Karpas-422 (cell line): ENCODE results near the gene VPS50. TPM values are rescaled to one million over a fixed set of nuclear protein-coding genes. Genes with fewer than 3 reads are reported as not detected.
"Not testable (repeated sequence)": the region's sequence is repeated elsewhere in the genome, so short reads cannot be mapped to it uniquely, and the experiment has no call there.

ENCODE experiments used
- DNase-seq: peaks from one replicate; pipeline ENCODE4 v3.0.0-alpha.2; 2015
- H2AFZ ChIP-seq: fragments of 200-600 bp; sonication (generic); 2 replicates; pipeline ENCODE4 v1.6.1; 2014; ENCODE audit warnings: antibody characterized with exemption, low read length, mixed read lengths
- H3K27ac ChIP-seq: fragments of 200-600 bp; sonication (generic); 2 replicates; pipeline ENCODE4 v1.5.1; 2014; ENCODE audit warnings: mild to moderate bottlenecking, low read length, moderate library complexity
- H3K27me3 ChIP-seq: fragments of 200-600 bp; sonication (generic); 2 replicates; pipeline ENCODE4 v1.6.1; 2014; ENCODE audit warnings: low read length, mixed read lengths
- H3K36me3 ChIP-seq: fragments of 200-600 bp; sonication (generic); 2 replicates; pipeline ENCODE4 v1.6.1; 2014; ENCODE audit warnings: low read length, mixed read lengths; ENCODE audit not compliant: insufficient read depth
- H3K4me1 ChIP-seq: fragments of 200-600 bp; sonication (generic); 2 replicates; pipeline ENCODE4 v1.6.1; 2014; ENCODE audit warnings: mild to moderate bottlenecking, low read length, mixed read lengths
- H3K4me2 ChIP-seq: fragments of 200-600 bp; sonication (generic); 2 replicates; pipeline ENCODE4 v1.6.1; 2014; ENCODE audit warnings: low read length, low read depth, mild to moderate bottlenecking; ENCODE audit not compliant: poor library complexity, severe bottlenecking
- H3K4me3 ChIP-seq: fragments of 200-600 bp; sonication (generic); 2 replicates; pipeline ENCODE4 v1.5.1; 2014; ENCODE audit warnings: mild to moderate bottlenecking, antibody characterized with exemption, low read length, mixed read lengths
- H3K79me2 ChIP-seq: fragments of 200-600 bp; sonication (generic); 2 replicates; pipeline ENCODE4 v1.6.1; 2014; ENCODE audit warnings: mild to moderate bottlenecking, low read length, mixed read lengths
- H3K9ac ChIP-seq: fragments of 200-600 bp; sonication (generic); 2 replicates; pipeline ENCODE4 v1.6.0; 2014; ENCODE audit warnings: low read length
- H3K9me2 ChIP-seq: fragments of 200-600 bp; sonication (generic), shearing (Covaris generic); replicated peaks from 2 replicates; pipeline ENCODE4 v1.6.0; 2014; ENCODE audit warnings: mild to moderate bottlenecking, low read length, moderate library complexity; ENCODE audit not compliant: insufficient read depth
- H3K9me3 ChIP-seq: fragments of 300-700, 200-600 bp; sonication (generic); 2 replicates; pipeline ENCODE4 v1.6.1; 2014; ENCODE audit warnings: low read length, mixed read lengths
- H4K20me1 ChIP-seq: fragments of 200-600 bp; sonication (generic); 2 replicates; pipeline ENCODE4 v1.6.1; 2014; ENCODE audit warnings: mild to moderate bottlenecking, antibody characterized with exemption, low read length, low read depth; ENCODE audit not compliant: insufficient read depth
- total RNA-seq: library from RNA; depleted of rRNA; stranded (reverse); fragments of >200 nt; shearing (Covaris generic); gene quantifications from 2 replicates; pipeline ENCODE4 v1.2.3, GENCODE V29; 2014; ENCODE audit warnings: low replicate concordance

The VPS50 gene
- total RNA-seq, 1 experiment from 2014 or later, result 21.1 TPM

DNA sequence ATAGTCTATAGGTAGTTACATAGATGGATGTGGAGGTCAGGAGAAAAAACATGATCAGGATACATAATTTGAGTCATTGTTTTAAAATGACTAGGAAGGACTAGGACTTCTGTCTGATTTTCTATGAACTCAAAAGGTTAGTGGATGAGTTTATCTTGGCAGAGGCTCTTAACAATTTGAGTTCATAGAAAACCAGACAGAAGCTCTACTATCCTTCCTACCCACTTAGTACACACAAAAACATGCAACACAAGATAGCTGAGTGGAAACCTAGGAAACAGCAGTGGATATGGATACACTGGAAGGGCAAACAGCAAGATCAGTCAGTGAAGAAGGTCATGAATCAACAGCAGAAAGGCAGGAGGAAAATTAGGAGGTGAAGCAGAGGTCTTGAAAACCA, 84.6 kb downstream of the VPS50 start:
- Histone ChIP-seq H3K4me3 (no peak overlapping the region), H3K27me3 (no peaks in the 10 kb centered on the region), H3K9me2 (peaks cover 3% of the 10 kb centered on the region; the same call in 1 of the 2 replicates), H3K9me3 (no peaks in the 10 kb centered on the region), H3K9ac (no peak overlapping the region), H2AFZ (no peak overlapping the region), H3K79me2 (no peaks in the 10 kb centered on the region), H3K4me2 (no peak overlapping the region), H3K36me3 (no peaks in the 10 kb centered on the region), H3K4me1 (no peaks in the 10 kb centered on the region), H3K27ac (no peak overlapping the region), H4K20me1 (no peaks in the 10 kb centered on the region)
- DNase-seq, result no peak

DNA sequence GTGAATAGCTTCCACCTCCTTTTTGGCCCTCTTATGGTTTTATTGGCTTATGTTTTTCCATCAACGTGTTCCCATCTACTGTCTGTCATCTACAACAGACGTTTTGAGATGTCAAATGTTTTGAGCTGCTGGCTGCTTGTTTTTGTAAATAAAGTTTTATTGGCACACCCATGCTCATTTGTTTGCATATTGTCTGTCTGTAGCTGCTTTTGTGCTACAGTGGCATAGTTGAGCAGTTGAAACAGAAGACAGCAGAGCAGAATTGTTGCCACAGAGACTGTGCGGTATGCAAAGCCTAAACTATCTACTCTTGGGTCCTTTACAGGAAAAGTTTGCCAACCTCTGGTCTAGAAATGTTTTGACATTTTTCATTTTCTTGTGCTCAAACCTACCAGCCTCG, 88.7 kb downstream of the VPS50 start:
- no peaks in the 10 kb centered on the region for H4K20me1 ChIP-seq
- no peak overlapping the region for H3K27ac ChIP-seq
- no peak overlapping the region for H3K4me3 ChIP-seq
- no peaks in the 10 kb centered on the region for H3K36me3 ChIP-seq
- no peak overlapping the region for H3K4me2 ChIP-seq
- H3K27me3 ChIP-seq, result no peaks in the 10 kb centered on the region
- DNase-seq, result no peak
- no peak overlapping the region for H3K9ac ChIP-seq
- no peaks in the 10 kb centered on the region for H3K9me2 ChIP-seq
- no peak overlapping the region for H2AFZ ChIP-seq
- no peaks in the 10 kb centered on the region for H3K4me1 ChIP-seq
- H3K79me2 ChIP-seq, result no peaks in the 10 kb centered on the region
- H3K9me3 ChIP-seq, result no peaks in the 10 kb centered on the region

DNA sequence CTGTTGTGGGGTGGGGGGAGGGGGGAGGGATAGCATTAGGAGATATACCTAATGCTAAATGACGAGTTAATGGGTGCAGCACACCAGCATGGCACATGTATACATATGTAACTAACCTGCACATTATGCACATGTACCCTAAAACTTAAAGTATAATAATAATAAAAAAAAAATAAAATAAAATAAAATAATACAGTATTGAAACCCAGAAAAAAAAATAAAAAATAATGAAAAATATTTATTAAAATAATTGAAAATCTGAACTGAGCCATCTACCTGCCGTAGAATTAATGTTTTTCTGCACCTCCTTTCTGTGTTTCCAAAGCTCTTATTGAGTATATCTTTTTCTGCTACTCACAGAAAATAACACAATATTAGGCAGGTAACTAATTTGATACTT, 94.1 kb downstream of the VPS50 start:
- not testable (repeated sequence) for DNase-seq, H3K4me2 ChIP-seq, H3K4me3 ChIP-seq

DNA sequence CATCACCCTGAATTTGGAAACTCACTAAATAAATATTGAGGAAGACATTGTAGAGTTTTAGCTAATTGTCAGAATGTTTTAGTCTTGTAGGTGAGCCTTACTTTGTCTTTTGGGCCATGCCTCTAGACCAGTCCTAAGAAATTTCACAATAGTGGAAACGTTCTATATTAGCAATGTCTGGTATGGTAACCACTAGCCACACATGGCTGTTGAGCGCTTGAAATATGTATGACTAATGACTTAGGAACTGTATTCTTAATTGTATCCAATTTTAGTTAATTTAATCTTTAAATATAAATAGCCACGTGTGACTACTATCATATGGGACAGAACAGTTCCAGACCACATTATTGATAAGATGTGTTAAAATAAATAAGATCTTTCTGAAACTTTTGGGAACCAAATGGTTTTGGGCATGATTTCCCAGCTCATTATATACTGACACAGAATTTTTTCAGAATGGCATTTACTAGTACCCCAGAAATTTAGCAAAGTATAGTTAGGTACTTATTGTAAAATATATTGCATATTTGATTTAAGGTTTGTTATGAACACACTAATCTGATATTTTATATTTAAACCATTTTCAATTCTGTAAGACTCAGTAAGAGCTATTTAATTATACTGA, 95.0 kb downstream of the VPS50 start:
- no peak overlapping the region for H3K4me2 ChIP-seq
- no peaks in the 10 kb centered on the region for H4K20me1 ChIP-seq
- no peaks in the 10 kb centered on the region for H3K27me3 ChIP-seq
- no peak overlapping the region for H3K9ac ChIP-seq
- no peak overlapping the region for H3K4me3 ChIP-seq
- H3K9me2 ChIP-seq, result no peaks in the 10 kb centered on the region
- H3K4me1 ChIP-seq, result no peaks in the 10 kb centered on the region
- no peaks in the 10 kb centered on the region for H3K36me3 ChIP-seq
- H3K27ac ChIP-seq, result no peak overlapping the region
- no peaks in the 10 kb centered on the region for H3K9me3 ChIP-seq
- H2AFZ ChIP-seq, result no peak overlapping the region
- DNase-seq, result no peak
- H3K79me2 ChIP-seq, result no peaks in the 10 kb centered on the region

More for the DNA sequence above, 94.1 kb downstream of the VPS50 start:
- H3K36me3 ChIP-seq, H3K27ac ChIP-seq, H3K4me1 ChIP-seq, H3K27me3 ChIP-seq, H3K9ac ChIP-seq, H3K9me3 ChIP-seq, H2AFZ ChIP-seq, H3K79me2 ChIP-seq, H4K20me1 ChIP-seq, H3K9me2 ChIP-seq: not testable (repeated sequence)

DNA sequence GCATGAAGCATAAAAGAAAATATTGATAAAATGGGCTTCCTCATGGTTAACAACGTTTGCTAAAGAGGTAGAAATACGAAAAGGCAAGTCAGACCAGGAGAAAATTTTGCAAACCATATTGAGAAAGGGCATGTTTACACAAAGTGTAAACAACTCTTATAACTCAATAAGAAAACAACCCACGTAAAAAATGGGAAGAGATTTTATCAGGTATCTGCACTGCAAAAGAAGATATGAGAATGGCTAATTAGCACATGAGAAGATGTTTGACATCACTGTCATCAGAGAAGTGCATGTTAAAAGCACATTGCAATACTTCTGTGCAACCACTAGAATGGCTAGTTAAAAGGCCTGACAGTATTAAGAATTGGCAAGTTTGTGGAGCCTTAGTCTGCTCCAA, 99.5 kb downstream of the VPS50 start:
- H3K79me2 ChIP-seq, result no peaks in the 10 kb centered on the region
- no peak overlapping the region for H3K4me2 ChIP-seq
- no peaks in the 10 kb centered on the region for H4K20me1 ChIP-seq
- no peak overlapping the region for H2AFZ ChIP-seq
- no peak for DNase-seq
- H3K27ac ChIP-seq, result no peak overlapping the region
- no peaks in the 10 kb centered on the region for H3K27me3 ChIP-seq
- no peaks in the 10 kb centered on the region for H3K9me2 ChIP-seq
- H3K9me3 ChIP-seq, result no peaks in the 10 kb centered on the region
- no peak overlapping the region for H3K4me3 ChIP-seq
- H3K36me3 ChIP-seq, result no peaks in the 10 kb centered on the region
- H3K9ac ChIP-seq, result no peak overlapping the region
- H3K4me1 ChIP-seq, result no peaks in the 10 kb centered on the region

DNA sequence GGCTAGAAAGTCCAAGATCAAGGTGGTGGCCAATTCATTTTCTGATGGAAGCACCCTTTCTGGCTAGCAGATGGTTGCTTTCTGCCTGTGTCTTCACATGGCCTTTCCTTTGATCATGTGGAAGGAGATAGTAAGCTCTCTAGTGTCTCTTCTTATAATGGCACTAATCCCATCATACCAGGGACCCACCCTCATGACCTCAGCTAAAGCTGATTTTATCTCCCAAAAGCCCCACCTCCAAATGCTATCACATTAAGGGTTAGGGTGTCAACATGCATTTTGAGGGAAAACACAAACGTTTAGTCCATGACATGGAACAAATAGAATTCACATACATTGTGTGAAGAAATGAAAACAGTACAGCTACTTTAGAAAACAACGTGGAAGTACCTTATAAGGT, 100.0 kb downstream of the VPS50 start:
- H3K4me2 ChIP-seq, result no peak overlapping the region
- H3K4me1 ChIP-seq, result no peaks in the 10 kb centered on the region
- no peaks in the 10 kb centered on the region for H3K9me2 ChIP-seq
- no peak for DNase-seq
- no peaks in the 10 kb centered on the region for H3K27me3 ChIP-seq
- no peaks in the 10 kb centered on the region for H4K20me1 ChIP-seq
- H3K27ac ChIP-seq, result no peak overlapping the region
- H3K79me2 ChIP-seq, result no peaks in the 10 kb centered on the region
- no peaks in the 10 kb centered on the region for H3K9me3 ChIP-seq
- H3K36me3 ChIP-seq, result no peaks in the 10 kb centered on the region
- H3K9ac ChIP-seq, result no peak overlapping the region
- no peak overlapping the region for H2AFZ ChIP-seq
- no peak overlapping the region for H3K4me3 ChIP-seq

DNA sequence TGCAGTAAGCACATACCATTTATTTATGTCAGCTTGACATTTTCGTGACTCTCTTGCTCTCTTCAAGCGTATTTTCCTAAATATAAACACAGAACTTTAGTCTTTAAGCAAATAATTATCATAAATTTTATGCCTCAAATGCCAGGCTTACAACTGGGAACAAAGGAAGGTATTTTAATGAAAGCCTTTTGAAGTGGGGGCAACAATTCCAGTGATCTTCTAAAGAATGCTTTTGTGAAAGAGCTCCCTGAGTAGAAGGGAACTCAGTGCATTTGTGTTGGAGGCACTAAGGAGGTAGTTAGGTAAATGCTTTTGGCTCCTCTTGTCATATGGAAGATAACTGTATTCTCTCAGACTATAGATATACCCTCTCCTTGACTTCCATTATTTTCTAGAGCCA, 104.9 kb downstream of the VPS50 start:
- no peak for DNase-seq
- Histone ChIP-seq H3K27ac (no peak overlapping the region), H3K9ac (no peak overlapping the region), H4K20me1 (no peaks in the 10 kb centered on the region), H2AFZ (no peak overlapping the region), H3K9me3 (no peaks in the 10 kb centered on the region), H3K9me2 (no peaks in the 10 kb centered on the region; the same call in 1 of the 2 replicates), H3K79me2 (no peaks in the 10 kb centered on the region), H3K4me3 (no peak overlapping the region), H3K4me1 (no peaks in the 10 kb centered on the region), H3K27me3 (no peaks in the 10 kb centered on the region), H3K4me2 (no peak overlapping the region), H3K36me3 (no peaks in the 10 kb centered on the region)

DNA sequence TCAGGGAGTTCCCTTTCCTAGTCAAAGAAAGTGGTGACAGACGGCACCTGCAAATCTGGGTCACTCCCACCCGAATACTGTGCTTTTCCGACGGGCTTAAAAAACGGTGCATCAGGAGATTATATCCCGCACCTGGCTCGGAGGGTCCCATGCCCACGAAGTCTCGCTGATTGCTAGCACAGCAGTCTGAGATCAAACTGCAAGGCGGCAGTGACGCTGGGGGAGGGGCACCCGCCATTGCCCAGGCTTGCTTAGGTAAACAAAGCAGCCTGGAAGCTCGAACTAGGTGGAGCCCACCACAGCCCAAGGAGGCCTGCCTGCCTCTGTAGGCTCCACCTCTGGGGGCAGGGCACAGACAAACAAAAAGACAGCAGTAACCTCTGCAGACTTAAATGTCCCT, 110.0 kb downstream of the VPS50 start:
- DNase-seq, H3K27me3 ChIP-seq: not testable (repeated sequence)

DNA sequence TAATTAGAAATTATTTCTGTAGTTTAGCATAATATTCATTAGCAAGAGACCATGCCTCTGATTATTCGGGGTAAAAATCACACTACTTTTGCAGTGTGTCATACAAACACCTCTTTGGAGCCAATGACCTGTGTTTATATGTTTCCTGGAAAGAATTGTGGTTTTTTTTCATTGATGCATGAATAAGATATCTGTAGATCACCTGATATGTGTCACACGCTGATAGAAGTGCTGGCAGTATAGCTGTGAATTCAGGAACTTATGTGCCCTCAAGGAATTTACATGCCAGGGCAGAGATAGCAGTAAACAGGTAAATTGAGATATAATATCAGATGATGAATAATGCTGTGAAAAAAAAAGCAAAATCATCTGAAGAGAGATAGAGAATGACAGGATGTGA, 118.2 kb downstream of the VPS50 start:
- no peaks in the 10 kb centered on the region for H3K4me1 ChIP-seq
- no peak for DNase-seq
- H3K27ac ChIP-seq, result no peak overlapping the region

More for the DNA sequence above, 110.0 kb downstream of the VPS50 start:
- not testable (repeated sequence) for H3K36me3 ChIP-seq, H3K4me3 ChIP-seq, H3K9ac ChIP-seq, H3K9me3 ChIP-seq, H3K4me2 ChIP-seq, H2AFZ ChIP-seq, H3K9me2 ChIP-seq, H4K20me1 ChIP-seq, H3K79me2 ChIP-seq, H3K4me1 ChIP-seq, H3K27ac ChIP-seq

More for the DNA sequence above, 118.2 kb downstream of the VPS50 start:
- Histone ChIP-seq H3K4me3 (no peak overlapping the region), H2AFZ (no peak overlapping the region), H3K9ac (no peak overlapping the region), H4K20me1 (no peaks in the 10 kb centered on the region), H3K79me2 (no peaks in the 10 kb centered on the region), H3K9me2 (no peaks in the 10 kb centered on the region), H3K9me3 (no peaks in the 10 kb centered on the region), H3K36me3 (no peaks in the 10 kb centered on the region), H3K27me3 (no peaks in the 10 kb centered on the region), H3K4me2 (no peak overlapping the region)
